ENCODE results near the gene PI4K2A.

DNA sequence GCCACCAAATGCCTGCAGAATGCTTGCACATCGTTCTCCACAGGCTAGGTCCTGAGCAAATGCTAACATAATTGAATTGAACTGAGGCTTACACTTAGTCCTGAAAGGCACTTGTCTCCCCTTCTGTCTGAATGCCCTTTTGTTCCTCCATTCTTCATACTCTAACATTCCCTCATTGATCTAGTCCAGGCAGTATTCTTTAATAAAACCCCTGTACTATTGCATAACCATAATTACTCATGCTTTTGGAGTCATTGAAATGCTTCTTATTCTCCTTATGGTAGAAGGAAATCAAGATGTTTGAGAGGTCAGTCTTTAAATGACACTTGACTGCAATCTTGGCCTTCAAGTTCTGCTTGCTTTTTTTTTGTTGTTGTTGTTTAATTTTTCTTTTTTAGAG lies 7.1 kb downstream of the PI4K2A start:
- TF ChIP-seq, protein P1, sequence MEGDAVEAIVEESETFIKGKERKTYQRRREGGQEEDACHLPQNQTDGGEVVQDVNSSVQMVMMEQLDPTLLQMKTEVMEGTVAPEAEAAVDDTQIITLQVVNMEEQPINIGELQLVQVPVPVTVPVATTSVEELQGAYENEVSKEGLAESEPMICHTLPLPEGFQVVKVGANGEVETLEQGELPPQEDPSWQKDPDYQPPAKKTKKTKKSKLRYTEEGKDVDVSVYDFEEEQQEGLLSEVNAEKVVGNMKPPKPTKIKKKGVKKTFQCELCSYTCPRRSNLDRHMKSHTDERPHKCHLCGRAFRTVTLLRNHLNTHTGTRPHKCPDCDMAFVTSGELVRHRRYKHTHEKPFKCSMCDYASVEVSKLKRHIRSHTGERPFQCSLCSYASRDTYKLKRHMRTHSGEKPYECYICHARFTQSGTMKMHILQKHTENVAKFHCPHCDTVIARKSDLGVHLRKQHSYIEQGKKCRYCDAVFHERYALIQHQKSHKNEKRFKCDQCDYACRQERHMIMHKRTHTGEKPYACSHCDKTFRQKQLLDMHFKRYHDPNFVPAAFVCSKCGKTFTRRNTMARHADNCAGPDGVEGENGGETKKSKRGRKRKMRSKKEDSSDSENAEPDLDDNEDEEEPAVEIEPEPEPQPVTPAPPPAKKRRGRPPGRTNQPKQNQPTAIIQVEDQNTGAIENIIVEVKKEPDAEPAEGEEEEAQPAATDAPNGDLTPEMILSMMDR (IDR thresholded peaks at IDR 0.05; ENCODE audit: low read depth, low read length) = no peak
- no peak for TF ChIP-seq EZH2phosphoT487 (IDR thresholded peaks at IDR 0.05; ENCODE audit: low read depth)
